ENCODE results near the gene NPTX1.

Gene NPTX1

DNA sequence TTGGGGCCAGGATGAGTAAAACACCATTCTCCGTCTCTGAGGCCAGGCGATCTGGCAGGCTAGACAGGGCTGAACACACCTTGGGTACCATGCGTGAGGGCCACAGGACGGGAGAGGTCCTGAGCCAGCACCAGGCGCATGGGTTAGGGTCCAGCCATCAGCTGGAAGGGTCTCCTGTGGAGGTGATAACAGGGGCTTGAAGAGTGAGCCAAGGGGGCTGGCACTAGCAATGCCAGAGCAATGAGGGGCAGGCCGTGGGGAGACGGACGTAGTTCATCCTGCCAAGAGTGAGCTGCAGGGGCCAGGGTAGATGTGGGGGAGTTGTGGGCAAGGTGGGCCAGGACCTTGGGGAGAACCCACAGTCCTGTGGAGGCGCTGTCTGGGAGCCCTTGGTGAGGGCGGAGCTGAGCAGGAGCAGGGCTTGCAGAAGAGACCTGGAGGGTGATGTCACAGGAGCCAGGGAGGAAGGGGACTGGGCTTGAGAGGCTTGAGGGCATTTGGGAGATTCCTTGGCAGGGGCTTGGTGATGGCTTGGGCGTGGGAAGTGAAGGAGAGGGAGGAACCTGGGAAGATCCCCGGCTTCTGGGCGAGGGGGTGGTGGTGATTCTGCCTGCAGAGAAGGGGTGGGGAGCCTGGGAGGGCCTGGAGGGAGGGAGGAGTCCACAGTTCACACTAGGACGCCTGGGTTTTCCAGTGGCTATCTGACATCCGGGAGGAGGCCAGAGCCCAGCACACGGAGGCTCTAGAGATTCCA, 6.3 kb upstream of the NPTX1 start:
- FAIRE-seq = no peak
- TF ChIP-seq POU2F2 (IDR thresholded peaks at IDR 0.05; ENCODE audit: low read depth, low read length) = no peak
- TF ChIP-seq PAX5 (IDR thresholded peaks at IDR 0.05; ENCODE audit: insufficient read depth, low read length, severe bottlenecking) = no peak
- TF ChIP-seq POLR2AphosphoS5 (IDR thresholded peaks at IDR 0.05; ENCODE audit: low read depth, low read length) = no peak
- TF ChIP-seq POLR2A (IDR thresholded peaks at IDR 0.05; ENCODE audit: low read depth, low read length) = no peak
- no peak for DNase-seq (ENCODE audit: insufficient read length, low spot score)

DNA sequence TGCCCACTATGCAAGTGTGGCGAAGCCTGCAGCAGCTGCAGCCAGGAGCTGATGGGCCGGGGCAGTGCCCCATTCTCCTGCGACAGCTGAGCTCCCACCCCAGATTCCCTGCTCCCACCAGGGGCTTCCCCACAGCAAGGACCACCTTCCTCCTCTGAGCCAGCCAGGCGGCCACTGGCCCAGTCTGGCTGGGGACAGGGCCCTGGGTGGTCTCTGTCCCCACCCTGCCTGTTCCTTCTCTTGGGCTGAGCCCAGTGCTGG, 5.6 kb upstream of the NPTX1 start:
- no peak for DNase-seq (ENCODE audit: insufficient read length, low spot score)
- no peak for TF ChIP-seq POU2F2 (IDR thresholded peaks at IDR 0.05; ENCODE audit: low read depth, low read length)
- no peak for TF ChIP-seq SPI1 (IDR thresholded peaks at IDR 0.05; ENCODE audit: low read depth, low read length)
- no peak for TF ChIP-seq POLR2AphosphoS5 (IDR thresholded peaks at IDR 0.05; ENCODE audit: low read depth, low read length)
- no peak for TF ChIP-seq POLR2A (IDR thresholded peaks at IDR 0.05; ENCODE audit: low read depth, low read length)
- no peak for TF ChIP-seq TAF1 (IDR thresholded peaks at IDR 0.05; ENCODE audit: low read depth, low read length)
- TF ChIP-seq PAX5 (IDR thresholded peaks at IDR 0.05; ENCODE audit: insufficient read depth, low read length, severe bottlenecking) = no peak
- no peak for FAIRE-seq

DNA sequence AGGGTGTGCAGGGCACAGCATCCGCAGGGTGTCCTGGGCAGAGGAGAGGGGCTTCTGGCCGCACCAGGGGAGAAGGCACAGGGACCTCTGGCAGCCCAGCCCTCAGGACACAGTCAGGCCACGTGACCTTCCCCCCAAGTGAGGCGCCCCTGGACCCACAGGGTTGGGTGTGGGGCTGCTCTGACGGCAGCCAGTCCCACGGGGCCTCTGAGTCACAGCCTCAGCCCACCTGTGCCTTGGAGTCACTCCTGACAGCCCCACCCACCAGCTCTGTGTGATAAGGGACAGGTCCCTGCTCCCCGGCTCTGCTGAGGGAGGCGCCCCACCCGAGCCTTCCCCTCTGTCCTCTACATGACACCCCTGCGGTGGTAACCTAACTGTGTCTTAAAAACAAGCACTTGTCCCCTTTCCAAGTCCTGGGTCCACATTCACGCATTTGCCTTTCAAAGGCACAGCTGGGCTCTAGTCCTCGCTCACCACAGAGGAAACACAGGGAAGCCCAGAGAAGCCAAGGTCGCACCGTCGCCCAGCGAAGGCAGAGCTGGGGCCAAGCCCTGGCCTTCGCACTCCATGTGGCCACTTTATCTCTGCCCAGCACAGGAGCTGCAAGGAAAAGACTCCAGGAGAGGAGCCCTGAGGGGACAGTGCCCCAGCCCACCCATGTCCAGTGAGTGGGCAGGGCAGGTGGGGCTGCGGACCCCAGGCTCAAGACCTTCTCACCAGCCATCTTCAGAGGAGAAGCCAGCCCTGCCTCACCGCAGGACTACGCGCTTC, 5.1 kb upstream of the NPTX1 start:
- no peak for DNase-seq (ENCODE audit: insufficient read length, low spot score)
- TF ChIP-seq POLR2A (IDR thresholded peaks at IDR 0.05; ENCODE audit: low read depth, low read length) = no peak
- TF ChIP-seq POLR2AphosphoS5 (IDR thresholded peaks at IDR 0.05; ENCODE audit: low read depth, low read length) = no peak
- no peak for TF ChIP-seq TAF1 (IDR thresholded peaks at IDR 0.05; ENCODE audit: low read depth, low read length)
- no peak for TF ChIP-seq PAX5 (IDR thresholded peaks at IDR 0.05; ENCODE audit: insufficient read depth, low read length, severe bottlenecking)
- TF ChIP-seq POU2F2 (IDR thresholded peaks at IDR 0.05; ENCODE audit: low read depth, low read length) = no peak
- TF ChIP-seq SPI1 (IDR thresholded peaks at IDR 0.05; ENCODE audit: low read depth, low read length) = no peak
- FAIRE-seq = no peak

DNA sequence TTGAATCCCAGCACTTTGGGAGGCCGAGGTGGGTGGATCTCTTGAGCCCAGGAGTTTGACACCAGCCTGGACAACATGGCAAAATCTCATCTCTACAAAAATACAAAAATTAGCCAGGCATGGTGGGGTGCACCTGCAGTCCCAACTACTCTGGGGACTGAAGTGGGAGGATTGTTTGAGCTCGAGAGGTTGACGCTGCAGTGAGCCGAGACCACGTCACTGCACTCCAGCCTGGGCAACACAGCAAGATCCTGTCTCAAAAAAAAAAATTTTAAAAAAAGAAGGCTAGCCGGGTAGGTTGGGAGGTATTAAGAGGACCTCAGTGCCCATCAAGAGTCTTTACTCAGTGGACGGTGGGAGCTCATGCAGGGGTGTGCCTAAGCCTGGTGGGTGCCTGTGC, 3.8 kb upstream of the NPTX1 start:
- DNase-seq (ENCODE audit: insufficient read length, low spot score) = no peak
- FAIRE-seq = no peak
- TF ChIP-seq POLR2A (IDR thresholded peaks at IDR 0.05; ENCODE audit: low read depth, low read length) = no peak
- TF ChIP-seq POU2F2 (IDR thresholded peaks at IDR 0.05; ENCODE audit: low read depth, low read length) = no peak
- no peak for TF ChIP-seq POLR2AphosphoS5 (IDR thresholded peaks at IDR 0.05; ENCODE audit: low read depth, low read length)
- TF ChIP-seq PAX5 (IDR thresholded peaks at IDR 0.05; ENCODE audit: insufficient read depth, low read length, severe bottlenecking) = no peak
- TF ChIP-seq SPI1 (IDR thresholded peaks at IDR 0.05; ENCODE audit: low read depth, low read length) = no peak
- TF ChIP-seq TAF1 (IDR thresholded peaks at IDR 0.05; ENCODE audit: low read depth, low read length) = no peak

DNA sequence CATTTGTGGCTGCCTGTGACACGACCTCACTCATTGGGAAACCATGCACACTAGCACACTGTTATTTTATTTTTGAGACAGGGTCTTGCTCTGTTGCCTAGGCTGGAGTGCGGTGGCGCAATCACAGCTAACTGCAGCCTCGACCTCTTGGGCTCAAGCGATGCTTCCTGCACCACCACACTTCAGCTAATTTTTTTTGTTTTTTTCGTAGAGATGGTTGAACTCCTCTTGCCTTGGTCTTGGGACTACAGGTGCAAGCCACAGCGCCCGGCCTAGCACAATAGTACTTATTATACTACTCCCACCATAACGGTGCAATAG, 2.8 kb upstream of the NPTX1 start:
- TF ChIP-seq TAF1 (IDR thresholded peaks at IDR 0.05; ENCODE audit: low read depth, low read length) = no peak
- no peak for TF ChIP-seq POLR2A (IDR thresholded peaks at IDR 0.05; ENCODE audit: low read depth, low read length)
- no peak for TF ChIP-seq POU2F2 (IDR thresholded peaks at IDR 0.05; ENCODE audit: low read depth, low read length)
- TF ChIP-seq PAX5 (IDR thresholded peaks at IDR 0.05; ENCODE audit: insufficient read depth, low read length, severe bottlenecking) = no peak
- no peak for TF ChIP-seq POLR2AphosphoS5 (IDR thresholded peaks at IDR 0.05; ENCODE audit: low read depth, low read length)
- TF ChIP-seq SPI1 (IDR thresholded peaks at IDR 0.05; ENCODE audit: low read depth, low read length) = no peak
- no peak for FAIRE-seq
- no peak for DNase-seq (ENCODE audit: insufficient read length, low spot score)

DNA sequence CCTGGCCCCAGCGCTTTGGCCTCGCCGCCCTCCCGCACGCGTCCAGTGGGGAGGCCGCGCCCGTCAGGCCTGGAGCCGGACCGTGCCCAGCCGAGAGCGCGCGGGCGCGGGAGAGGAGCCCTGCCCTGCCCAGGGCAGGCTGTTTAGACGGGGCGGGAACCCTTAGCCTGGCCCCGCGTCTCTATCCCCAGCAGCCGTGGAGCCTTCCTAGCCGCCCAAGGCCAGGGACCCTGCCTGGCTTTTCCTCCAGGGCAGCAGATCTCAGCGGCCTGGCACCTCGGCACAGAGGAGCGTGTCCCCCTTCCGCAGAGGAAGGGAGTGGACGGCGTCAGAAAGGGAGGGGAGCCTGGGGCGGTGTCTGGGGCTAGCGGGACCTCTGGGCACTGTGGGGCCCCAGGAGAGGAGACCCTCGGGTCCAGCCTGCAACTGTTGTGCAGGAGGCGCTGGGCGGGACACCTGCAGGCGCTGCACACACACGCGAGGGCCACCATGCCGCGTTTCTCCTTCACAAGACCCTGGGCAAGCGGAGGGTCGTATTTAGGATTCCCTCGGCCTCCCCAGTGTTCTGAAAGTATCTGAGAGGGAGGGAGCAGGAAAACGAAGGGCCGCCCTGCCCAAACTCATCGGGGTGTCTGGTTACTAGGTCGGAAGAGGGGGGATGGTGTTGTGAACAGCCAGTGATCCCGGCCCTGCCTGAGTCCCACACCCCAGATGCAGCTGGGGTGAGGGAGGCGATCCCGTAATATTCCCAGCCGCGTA, 2.3 kb upstream of the NPTX1 start:
- FAIRE-seq (no peak), DNase-seq (ENCODE audit: insufficient read length, low spot score) (no peak)
- TF ChIP-seq POU2F2 (IDR thresholded peaks at IDR 0.05; ENCODE audit: low read depth, low read length) (no peak), SPI1 (IDR thresholded peaks at IDR 0.05; ENCODE audit: low read depth, low read length) (no peak), POLR2AphosphoS5 (IDR thresholded peaks at IDR 0.05; ENCODE audit: low read depth, low read length) (no peak), POLR2A (IDR thresholded peaks at IDR 0.05; ENCODE audit: low read depth, low read length) (no peak), TAF1 (IDR thresholded peaks at IDR 0.05; ENCODE audit: low read depth, low read length) (no peak), PAX5 (IDR thresholded peaks at IDR 0.05; ENCODE audit: insufficient read depth, low read length, severe bottlenecking) (no peak)

DNA sequence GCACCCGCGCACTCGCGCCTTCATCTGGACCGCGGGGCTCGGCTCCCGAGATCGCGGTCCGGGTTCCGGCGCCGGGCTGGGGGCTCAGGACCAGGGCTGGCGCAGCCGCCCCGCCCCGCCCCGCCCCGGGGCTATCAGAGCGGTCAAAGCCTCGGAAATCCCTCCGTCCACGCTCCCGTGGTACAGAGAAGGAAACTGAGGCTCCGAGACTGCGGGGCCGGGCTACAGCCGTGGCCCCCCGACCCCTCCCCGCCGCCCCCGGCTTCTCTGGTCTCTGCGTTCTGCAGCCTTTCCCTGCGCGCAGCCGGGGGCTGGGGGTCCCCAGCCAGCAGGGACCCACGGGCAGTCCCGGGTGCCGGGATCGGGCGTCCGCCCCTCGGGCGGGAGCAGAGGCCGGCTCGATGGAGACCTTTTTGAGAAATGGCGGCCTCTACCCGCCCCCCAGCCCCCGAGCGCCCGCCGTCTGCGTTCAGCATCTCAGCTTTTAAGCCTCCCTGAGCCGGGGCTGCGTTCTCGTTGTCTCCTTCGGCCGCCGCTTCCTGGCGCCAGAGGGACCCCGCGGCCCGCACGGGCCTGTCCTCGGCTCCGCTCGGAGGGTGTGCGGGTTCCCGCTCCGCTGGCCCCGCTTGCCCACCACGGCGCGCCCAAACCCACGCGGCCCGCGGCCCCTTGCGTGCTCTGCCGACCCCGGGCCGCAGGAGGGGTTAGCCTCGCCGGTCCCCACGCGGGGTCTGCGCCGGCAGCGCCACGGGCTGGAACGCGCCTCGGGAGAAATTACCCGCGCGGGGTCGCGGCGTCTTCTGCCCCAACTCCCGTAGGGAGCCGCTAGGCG, 1.5 kb upstream of the NPTX1 start:
- TF ChIP-seq POLR2AphosphoS5 (IDR thresholded peaks at IDR 0.05; ENCODE audit: low read depth, low read length) = no peak
- TF ChIP-seq PAX5 (IDR thresholded peaks at IDR 0.05; ENCODE audit: insufficient read depth, low read length, severe bottlenecking) = no peak
- TF ChIP-seq POLR2A (IDR thresholded peaks at IDR 0.05; ENCODE audit: low read depth, low read length) = no peak
- no peak for TF ChIP-seq SPI1 (IDR thresholded peaks at IDR 0.05; ENCODE audit: low read depth, low read length)
- no peak for TF ChIP-seq TAF1 (IDR thresholded peaks at IDR 0.05; ENCODE audit: low read depth, low read length)
- TF ChIP-seq POU2F2 (IDR thresholded peaks at IDR 0.05; ENCODE audit: low read depth, low read length) = no peak
- FAIRE-seq (no peak), DNase-seq (ENCODE audit: insufficient read length, low spot score) (no peak)

DNA sequence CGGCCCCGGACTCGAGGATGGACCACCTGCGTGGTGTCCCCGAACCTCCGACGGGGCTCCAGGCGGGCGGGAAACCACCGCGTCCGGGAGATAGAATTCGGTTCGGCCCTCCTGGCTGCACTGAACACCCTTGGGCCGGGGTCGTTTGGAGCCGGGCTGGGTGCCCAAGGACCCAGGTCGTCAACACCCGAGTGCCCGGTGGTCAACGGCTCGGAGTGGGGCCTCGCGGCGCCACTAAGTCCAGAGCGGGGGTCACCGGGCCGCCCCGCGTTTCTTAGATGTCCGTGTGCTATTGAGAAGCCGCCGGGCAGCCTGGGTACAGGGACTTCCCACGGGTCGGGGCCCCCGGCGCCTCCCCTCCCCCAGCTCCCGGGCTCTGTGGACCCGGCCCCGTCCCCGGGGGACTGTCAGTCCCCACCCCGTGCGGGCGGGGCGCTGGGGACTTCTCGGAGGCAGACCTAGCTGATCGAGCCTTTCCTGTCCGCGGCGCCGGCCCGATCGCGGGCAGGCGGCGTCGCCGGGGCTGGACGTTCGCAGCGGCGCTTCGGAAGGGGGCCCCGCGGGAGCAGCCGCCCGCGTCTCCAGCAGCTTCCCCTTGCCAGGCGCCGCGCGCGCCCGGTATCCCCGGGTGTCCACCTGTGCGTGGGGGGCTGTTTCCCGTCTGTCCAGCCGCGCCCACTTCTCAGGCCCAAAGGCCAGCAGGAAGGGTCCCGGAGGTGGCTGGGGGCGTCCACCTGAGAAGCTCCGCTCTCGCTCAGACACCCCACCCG, 655 bp upstream of the NPTX1 start:
- FAIRE-seq (no peak), DNase-seq (ENCODE audit: insufficient read length, low spot score) (no peak)
- TF ChIP-seq TAF1 (IDR thresholded peaks at IDR 0.05; ENCODE audit: low read depth, low read length) = no peak
- TF ChIP-seq POU2F2 (IDR thresholded peaks at IDR 0.05; ENCODE audit: low read depth, low read length) = no peak
- TF ChIP-seq SPI1 (IDR thresholded peaks at IDR 0.05; ENCODE audit: low read depth, low read length) = no peak
- no peak for TF ChIP-seq PAX5 (IDR thresholded peaks at IDR 0.05; ENCODE audit: insufficient read depth, low read length, severe bottlenecking)
- TF ChIP-seq POLR2A (IDR thresholded peaks at IDR 0.05; ENCODE audit: low read depth, low read length) = no peak
- no peak for TF ChIP-seq POLR2AphosphoS5 (IDR thresholded peaks at IDR 0.05; ENCODE audit: low read depth, low read length)

Measured in GM12891 (cell line).